ENCODE results near the gene IL25.
"Not testable (repeated sequence)": the region's sequence is repeated elsewhere in the genome, so short reads cannot be mapped to it uniquely, and the experiment has no call there.

Gene IL25

DNA sequence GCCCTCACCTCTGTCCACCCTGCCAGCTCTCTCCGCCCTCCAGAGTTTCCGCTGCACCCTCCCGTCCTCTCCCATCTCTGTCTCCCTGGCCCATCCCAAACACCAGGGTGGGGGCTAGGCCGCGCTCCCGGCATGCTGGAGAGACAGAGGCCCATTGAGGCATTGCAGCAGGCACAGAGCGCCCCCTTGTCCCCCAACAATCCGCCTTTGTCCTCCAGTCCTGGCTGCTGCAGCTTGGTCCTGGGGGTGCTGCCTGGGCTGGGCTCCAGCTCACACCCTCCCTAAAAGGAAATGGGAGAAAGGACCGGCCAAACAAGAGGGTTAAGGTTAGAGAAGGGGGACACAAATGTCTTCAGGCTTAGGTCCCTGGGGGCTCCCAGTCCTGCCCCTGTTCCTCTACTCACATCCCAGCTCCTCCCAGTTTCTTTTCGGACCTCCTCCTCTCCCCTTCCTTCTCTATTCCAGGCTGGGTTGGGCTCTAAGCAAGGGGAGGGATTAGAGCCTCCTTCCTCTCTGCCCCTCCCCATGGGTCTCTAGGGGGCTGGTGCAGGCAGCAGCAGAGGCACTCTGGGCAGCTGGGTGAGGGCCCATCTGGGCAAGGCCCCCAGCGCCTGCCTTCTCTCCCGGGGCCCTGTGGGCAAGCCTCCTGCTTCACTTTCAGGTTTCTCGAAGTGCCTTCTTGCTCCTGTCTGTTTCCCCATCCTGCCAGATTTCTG is 4.0 kb downstream of the IL25 start, which contains the start of gene CMTM5:
Gene CMTM5 (plus strand): TSS at position 565 of the 716 bp plus-strand sequence. CDS start 206 bp downstream, outside the sequence.
- DNase-seq (ENCODE audit: low read depth): no peak

DNA sequence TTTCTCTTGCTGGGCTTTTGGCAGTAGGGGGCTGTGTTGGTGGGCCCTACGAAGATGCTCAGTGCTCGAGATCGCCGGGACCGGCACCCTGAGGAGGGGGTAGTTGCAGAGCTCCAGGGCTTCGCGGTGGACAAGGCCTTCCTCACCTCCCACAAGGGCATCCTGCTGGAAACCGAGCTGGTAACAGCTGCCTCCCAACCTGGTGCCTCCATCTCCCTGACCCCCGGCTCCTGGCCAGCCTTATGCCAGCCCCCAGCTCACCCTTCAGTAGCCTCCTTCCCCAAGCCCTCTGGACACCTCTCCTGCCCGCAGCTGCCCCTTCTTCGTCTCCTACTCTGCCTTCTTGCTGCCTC is 4.6 kb downstream of the IL25 start:
- DNase-seq (ENCODE audit: low read depth): no peak

DNA sequence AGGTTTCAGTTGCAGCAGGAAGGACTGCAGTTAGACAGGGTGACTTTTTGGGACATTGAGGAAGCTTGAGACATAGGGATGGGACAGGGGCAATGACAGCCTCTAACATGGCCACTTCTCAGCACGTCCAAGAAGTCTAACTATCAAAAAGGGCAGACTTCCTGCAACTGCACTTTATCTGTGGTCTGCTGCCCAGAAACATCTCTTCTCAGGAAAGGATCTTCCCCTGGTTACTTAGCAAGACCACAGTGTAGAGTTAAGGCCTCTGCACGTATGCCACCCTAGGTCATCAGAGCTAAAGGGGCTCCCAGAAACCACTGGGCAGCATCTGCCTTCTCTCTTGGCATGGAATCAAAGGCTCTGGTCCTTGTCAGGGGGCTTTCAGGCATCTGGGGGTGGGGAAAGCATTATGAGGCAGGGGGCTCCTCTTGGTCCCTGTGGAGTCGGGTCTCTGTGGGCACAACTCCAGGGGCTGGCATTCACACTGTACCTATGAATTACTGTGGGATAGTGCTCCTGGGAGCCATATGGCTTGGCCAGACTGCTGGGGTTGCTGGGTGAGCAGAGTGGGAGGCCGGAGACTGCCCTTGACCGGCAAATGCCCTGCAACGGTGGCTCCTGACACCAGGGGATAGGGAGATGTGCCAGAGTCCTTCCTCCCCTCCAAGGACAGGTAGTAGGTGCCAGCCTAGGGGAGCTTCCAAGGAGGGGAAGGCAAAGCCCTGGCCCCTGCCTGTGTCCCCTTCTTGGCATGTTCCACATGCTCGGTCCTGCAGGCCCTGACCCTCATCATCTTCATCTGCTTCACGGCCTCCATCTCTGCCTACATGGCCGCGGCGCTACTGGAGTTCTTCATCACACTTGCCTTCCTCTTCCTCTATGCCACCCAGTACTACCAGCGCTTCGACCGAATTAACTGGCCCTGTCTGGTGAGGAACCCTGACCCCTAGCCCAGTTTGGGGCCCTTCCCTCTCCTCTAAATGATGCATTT is 5.3 kb downstream of the IL25 start:
- no peak for DNase-seq (ENCODE audit: low read depth)

DNA sequence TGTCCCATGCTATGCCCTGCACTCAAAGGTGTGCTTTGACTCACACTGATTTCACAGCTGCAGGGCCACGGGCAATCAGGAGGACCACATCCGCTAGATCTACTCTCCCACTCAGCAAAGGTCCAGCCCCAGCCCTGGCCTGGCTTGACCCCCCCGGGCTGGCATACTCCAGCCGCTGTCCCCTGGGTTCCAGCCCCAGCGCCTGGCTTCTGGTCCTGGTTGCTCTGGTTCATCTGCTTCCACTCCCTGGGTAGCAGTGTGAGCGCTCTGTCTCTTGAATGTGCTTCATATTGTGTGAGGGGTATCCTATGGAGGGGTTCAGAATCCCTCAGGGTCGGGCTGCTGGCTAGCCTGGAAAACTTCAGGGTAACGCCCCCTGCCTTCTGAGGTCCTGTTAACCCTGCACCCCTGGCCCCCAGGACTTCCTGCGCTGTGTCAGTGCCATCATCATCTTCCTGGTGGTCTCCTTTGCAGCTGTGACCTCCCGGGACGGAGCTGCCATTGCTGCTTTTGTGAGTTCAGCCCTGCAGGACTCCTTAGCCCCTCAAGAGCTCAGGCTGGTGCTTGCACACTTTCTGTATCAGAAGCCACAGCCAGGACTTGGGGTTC is 6.1 kb downstream of the IL25 start:
- no peak for DNase-seq (ENCODE audit: low read depth)

DNA sequence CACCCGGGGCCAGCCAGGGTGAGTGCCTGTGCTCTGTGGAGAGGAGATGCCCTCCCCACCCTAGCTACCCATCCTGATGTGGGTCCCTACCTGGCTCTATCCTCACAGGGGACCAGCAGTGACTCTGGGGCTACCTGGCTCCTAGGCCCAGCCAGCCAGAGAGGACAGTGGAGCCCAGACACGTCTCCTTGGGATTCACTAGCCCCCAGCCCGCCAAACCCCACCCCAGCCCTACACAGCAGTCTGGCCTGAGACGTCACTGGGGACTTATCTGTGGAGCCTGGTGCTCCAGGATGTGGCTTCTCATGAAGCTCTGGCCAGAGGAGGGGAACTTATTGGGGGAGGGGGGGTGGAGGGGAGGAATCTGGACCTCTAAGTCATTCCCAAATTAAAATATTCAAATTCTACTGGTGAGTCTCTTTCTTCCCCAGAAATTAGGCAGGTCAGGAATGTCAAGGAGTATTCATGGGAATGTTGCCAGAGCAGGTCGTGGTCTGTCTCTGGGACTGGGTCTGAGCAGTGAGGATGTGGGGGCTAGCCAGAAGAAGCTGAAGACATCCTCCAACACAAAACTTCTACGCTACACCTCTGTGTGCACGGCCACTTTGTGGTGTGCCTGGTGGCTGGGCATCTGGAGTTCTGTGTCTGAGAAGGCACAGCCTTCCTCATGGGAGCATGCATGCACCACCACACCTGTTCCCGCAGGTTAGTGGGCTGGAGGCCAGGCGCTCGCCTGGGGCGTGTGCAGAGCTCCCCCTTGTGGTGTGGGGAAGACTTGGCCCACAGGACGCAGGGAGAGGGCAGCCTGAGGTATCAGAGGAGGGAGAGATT is 7.0 kb downstream of the IL25 start:
- DNase-seq (ENCODE audit: low read depth): no peak

DNA sequence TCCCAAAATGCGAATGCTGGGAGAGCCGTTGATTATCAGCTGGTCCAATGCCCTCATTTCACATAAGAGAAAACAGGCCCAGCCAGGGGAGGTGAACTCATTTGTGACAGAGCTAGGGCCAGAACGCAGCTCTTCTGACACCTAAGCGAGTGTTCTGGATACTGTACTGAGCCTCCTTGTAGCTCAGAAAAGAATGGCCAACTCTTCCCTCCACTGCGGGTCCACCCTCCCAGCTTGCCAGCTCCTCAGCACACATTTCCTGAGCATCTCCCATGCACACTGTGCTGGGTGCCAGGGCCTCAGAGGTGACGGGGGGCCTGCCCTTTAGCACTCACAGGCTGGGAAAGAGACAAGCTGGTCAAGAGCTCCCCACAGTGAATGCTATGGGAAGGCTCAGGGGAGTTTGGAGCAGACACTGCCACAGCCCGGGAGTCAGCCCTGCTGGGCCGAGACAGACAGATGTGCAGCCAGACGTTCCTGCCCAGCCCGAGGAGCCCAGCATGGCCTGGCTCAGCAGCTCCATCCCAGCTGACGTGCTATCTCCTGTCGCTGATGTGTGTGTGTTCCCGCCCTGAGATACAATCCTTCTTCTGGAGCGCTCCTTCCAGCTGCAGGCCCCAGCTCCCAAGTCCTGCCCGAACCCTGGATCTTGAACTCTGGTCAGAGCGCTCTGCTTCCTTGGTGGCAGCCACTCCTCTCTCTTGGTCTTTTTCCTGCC is 7.7 kb downstream of the IL25 start:
- no peak for DNase-seq (ENCODE audit: low read depth)

DNA sequence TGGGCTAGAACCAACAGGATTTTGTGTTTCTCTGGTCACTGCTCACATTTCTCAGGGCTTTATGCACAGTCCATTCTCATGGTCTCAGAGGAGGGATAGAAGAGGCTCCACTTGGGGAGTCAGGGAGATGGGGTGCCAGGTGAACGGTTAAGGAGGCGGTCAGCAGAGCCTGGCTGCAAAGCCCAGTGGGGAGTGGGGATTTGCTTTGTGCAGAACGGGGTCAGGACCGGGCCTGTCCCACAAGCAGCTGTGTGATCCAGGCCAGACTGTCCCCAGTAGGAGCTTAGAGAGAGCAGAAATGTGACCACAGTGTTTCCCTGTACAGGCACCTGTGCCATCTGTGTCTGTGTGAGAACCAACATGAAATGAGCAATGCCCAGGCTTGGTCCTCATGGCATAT is 8.4 kb downstream of the IL25 start:
- no peak for DNase-seq (ENCODE audit: low read depth)

DNA sequence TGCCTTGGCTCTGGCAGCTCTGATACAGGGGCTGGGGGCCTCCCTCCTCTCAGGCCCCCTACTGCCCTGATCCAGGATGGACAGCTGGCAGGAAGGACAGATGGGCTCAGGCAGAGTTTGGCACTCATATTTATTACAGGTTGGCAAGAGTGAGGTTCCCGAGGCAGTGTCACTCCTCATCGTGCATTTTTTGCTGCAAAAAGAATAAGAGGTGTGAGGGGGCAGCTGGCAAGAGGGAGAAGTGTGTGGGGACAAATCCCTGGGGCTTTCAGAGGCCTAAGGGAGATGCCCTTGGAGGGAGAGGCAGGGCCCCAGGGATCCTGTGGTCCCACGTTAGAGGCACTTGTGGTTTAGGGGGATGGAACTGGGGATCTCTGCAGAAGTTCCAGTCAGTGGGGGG is 9.3 kb downstream of the IL25 start:
- DNase-seq (ENCODE audit: low read depth): no peak

DNA sequence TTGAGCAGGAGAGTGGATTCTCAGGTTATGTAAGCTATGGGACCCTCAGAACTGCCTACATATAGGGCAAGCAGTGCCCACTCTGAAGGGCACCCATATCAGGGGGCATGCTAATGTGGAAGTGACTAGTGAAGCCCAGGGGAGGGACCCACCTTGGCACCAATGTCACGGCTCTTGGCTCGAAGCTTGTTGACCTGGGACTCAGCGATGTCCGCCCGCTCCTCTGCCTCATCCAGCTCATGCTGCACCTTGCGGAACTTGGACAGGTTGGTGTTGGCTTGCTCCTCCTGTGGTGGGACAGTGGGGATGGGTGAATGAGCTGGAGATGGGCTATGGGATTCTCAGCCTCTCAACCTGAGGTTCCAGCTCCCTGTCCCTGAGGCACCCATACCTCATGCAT is 9.7 kb downstream of the IL25 start:
- DNase-seq (ENCODE audit: low read depth): no peak

DNA sequence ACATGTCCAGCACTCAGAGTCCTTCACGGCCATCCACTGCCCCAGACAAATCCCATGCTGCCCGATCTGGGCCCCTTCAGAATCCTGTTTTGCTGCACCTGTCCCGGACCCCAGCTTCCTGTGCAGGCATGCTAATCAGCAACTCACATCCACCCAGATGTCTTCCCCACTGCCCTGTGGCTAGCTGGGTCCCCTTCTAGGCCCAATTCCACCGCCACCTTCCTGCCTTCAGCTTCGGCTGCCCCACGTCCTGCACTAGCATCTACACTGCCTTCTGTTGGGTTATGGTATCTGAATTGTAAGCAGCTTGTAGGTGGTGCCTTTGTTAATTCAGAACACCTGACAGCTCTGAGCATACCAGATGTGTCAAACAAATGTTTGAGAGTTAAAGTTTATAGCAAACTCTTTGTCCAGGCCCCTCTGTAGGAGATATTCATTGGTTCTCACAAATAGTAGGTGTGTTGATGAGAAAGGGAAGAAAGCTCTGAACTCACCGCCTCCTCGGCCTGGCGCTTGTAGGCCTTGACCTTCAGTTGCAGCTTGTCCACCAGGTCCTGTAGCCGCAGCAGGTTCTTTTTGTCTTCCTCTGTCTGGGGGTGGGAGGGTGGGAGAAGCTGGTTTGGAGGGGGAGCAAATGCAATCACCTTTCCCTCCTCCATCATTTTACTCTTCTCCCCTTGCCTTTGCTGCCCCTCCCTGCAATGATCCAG is 10.3 kb downstream of the IL25 start:
- no peak for DNase-seq (ENCODE audit: low read depth)

DNA sequence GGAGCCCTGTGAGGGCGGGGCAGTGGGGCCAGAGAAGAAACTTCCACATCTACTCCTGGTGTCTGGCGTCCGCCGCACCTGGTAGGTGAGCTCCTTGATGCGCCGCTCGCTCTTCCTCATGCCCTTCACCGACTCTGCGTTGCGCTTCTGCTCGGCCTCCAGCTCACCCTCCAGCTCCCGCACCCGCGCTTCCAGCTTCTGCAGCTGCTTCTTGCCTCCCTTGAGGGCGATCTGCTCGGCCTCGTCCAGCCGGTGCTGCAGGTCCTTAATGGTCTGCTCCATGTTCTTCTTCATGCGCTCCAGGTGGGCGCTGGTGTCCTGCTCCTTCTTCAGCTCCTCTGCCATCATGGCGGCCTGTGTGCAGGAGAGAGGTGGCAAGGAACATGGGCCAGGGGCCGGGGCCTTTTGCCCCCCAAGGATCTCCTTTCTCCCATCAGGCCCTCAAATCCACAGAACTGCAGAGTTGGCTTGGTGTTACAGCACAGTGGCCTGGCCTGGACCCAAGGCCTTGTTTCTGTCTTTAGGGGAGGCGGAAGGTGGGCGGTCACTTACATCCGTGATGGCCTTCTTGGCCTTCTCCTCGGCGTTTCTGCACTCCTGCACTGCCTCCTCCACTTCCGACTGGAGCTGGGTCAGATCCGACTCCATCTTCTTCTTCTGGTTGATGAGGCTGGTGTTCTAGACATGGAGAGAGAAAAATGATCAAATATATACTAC is 11.9 kb downstream of the IL25 start:
- DNase-seq (ENCODE audit: low read depth): no peak

DNA sequence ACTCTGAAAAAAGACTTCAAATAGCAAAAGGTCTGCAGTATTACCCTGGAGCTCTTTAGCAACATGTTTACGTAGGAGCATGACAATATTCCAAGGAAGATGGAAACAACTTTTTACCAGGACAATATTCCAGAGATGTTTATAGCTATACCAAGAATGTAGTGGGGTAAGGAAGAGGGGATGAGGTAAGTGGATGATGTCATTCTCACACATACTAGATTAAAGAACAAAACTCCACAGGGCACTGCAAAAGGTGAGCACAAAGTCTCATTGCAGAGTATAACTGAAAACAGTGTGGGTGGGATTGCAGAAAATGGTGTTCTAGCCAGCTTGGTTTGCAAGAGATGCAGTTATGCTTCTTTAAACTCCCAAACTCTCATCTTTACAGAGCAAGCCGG is 12.6 kb downstream of the IL25 start:
- DNase-seq (ENCODE audit: low read depth): no peak

DNA sequence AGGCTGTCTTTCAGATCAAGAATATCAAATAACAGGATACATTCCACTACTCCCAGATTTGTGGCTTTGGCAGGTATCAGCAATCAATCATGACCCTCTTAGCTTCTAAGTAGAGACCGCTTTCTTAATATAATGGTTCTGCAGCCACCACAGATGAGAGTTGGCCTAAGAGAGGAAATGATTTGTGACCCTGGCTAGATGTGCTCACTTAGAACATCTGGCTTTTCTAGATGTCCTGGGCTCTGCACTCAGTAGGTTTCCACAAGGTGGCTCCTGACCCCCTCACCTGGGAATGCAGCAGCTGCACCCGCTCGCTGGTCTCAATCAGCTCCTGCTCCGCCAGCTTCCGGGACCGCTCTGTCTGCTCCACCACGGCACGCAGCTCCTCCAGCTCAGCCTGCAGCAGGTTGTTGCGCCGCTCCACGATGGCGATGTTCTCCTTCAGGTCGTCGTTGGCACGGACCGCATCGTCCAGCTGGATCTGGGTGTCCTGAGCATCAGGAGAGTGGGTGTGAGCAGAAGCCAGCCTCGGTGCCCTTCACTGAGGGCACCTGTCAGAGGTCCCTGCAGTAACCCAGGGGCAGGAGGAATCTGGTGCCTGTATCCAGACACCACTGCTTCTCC is 13.1 kb downstream of the IL25 start:
- DNase-seq (ENCODE audit: low read depth): no peak

DNA sequence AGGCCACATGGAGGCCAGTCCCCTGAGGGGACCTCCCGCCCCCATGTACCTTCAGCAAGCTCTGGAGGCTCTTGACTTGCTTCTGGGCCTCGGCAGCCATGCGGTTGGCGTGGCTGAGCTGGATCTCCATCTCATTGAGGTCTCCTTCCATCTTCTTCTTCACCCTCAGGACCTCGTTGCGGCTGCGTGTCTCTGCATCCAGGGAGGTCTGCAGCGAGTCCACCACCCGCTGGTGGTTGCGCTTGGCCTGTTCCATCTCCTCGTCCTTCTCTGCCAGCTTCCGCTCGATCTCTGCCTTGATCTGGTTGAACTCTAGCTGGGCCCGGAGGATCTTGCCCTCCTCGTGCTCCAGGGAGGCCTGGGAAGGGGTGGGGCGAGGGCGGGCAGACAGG is 13.7 kb downstream of the IL25 start:
- DNase-seq (ENCODE audit: low read depth): not testable (repeated sequence)

DNA sequence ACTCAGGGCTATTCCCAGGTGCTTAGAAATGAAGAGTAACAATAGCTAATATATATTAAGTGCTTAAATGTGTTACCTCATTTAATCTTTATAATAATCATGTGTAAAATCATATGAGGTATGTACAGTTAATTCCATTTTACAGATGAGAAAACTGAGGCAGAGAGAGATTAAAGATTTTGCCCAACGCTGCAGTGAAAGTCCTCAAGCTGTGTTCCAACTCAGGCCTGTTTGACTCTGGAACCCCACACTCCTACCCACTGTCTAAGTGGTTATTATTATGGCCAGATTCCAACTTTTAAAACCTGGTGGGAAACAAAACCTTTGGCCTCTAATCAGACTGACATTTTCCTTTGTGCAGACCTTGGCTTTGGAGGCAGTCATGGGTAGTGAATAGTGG is 14.4 kb downstream of the IL25 start:
- no peak for DNase-seq (ENCODE audit: low read depth)

DNA sequence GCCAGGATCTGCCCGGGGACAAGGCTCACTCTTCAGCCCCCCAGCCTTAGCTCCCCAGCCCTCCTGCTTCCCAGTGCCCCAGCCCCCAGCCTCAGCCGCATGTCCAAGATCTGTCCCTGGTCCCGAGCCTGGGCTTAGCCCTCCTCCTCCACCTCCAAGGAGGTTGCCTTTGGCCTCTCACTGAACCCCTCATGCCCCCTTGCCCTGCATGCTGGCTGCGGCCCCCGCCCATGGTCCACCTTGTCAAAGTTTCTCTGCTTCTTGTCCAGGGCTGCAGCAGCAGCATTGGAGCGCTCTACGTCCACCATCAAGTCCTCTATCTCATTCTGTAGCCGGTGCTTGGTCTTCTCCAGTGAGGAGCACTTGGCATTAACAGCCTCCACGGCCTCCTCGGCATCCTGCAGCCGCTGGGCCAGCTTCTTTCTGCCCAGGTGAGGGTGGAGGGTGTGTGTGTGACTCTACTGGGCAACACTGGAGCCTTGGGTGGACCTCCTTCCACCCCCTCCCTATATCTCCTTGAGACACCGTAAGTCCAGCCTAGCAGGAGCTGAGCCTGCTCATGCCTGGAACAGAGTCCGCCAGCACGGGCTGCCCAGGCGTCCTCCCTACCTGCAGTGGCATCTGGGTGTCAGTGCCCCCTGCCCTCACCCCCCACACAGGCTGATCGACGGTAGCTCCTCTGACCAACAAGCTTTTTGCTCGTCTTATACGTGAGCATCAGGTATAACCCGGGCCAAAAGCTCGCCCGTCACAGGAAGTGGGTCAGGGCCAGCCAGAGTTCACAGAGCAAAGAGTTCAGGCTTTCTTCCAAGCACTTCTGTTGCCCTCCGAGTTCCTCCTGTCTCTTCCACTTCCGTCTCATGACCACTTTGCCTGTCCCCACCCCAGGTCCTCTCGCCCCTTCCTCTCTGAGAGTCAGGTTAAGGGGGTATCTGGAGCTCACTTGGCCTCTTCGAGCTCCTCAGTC is 15.6 kb downstream of the IL25 start:
- DNase-seq (ENCODE audit: low read depth): no peak

DNA sequence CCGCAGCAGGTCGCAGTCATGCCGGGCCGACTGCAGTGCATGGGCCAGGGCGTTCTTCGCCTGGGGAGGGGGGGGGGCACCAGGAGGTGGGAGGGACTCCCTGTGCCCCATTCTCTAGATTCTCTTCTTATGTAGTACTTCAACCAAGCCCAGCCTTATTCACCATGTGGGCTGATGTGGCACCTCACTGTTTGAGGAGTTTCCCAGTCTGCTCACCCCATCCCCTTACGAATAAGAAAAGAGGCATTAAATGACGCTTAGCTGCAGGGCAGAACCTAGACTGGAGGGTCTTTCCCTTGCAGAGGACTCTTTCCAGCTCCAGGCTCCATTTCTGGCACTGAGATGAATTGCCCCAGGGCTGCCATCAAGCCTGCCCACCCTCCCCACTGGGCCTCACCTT is 16.4 kb downstream of the IL25 start:
- no peak for DNase-seq (ENCODE audit: low read depth)

DNA sequence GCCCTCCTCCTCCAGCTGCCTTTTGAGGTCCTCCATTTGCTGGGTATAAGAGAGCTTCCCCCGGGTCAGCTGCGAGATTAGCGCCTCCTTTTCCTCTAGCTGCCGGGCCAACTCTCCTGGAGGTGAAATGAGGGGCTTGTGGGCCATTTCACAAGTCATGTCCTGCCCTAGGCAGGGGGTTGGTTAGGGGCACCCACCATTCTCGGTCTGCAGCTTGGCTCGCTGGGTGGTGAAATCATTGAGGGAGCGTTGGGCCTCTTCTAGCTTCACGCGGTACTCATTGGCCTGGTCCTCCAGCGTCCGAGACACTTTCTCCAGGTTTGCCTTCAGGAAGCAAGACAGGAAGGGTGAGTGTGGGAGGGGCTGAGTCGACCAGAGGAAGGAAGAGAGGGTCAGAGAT is 16.8 kb downstream of the IL25 start:
- DNase-seq (ENCODE audit: low read depth): no peak
